Endodermal cell (in vitro differentiated cells): Measurements from ENCODE around the gene FXYD3. TPM values are rescaled to one million over a fixed set of nuclear protein-coding genes. Genes with fewer than 3 reads are reported as not detected.

Experiments
- DNase-seq: peaks from one replicate; pipeline ENCODE4 v3.0.0-alpha.2; 2017
- H3K27ac ChIP-seq: 2 replicates; pipeline ENCODE4 v1.5.1; 2013; ENCODE audit warnings: mild to moderate bottlenecking, low read depth, low read length, moderate library complexity
- H3K27me3 ChIP-seq: 2 replicates; pipeline ENCODE4 v1.6.1; 2013; ENCODE audit warnings: mild to moderate bottlenecking, low read length, moderate library complexity; ENCODE audit not compliant: insufficient read depth, control insufficient read depth, poor library complexity, severe bottlenecking
- H3K36me3 ChIP-seq: 2 replicates; pipeline ENCODE4 v1.7.0; 2013; ENCODE audit warnings: mild to moderate bottlenecking, low read length, moderate library complexity; ENCODE audit not compliant: control insufficient read depth, insufficient read depth
- H3K4me1 ChIP-seq: one replicate; pipeline ENCODE4 v1.7.0; 2013; ENCODE audit warnings: low read length; ENCODE audit not compliant: control insufficient read depth, insufficient read depth
- H3K4me3 ChIP-seq: 2 replicates; pipeline ENCODE4 v1.5.1; 2013; ENCODE audit warnings: mild to moderate bottlenecking, low read length, moderate library complexity
- H3K9ac ChIP-seq: 2 replicates; pipeline ENCODE4 v1.6.1; 2013; ENCODE audit warnings: mild to moderate bottlenecking, low read length, moderate library complexity; ENCODE audit not compliant: poor library complexity, severe bottlenecking; ENCODE audit errors: extremely low read depth
- H3K9me3 ChIP-seq: 2 replicates; pipeline ENCODE4 v1.6.1; 2013; ENCODE audit warnings: mild to moderate bottlenecking, low read length, moderate library complexity; ENCODE audit not compliant: control insufficient read depth
- H3K27ac Mint-ChIP-seq: 2 replicates; pipeline ENCODE4 v1.8.0; 2020; ENCODE audit warnings: mixed read lengths
- H3K27me3 Mint-ChIP-seq: 2 replicates; pipeline ENCODE4 v1.8.0; 2021; ENCODE audit warnings: mild to moderate bottlenecking, mixed read lengths; ENCODE audit not compliant: insufficient read depth
- H3K36me3 Mint-ChIP-seq: 2 replicates; pipeline ENCODE4 v1.8.0; 2020; ENCODE audit warnings: low read depth, mixed read lengths
- H3K4me1 Mint-ChIP-seq: 2 replicates; pipeline ENCODE4 v1.8.0; 2020; ENCODE audit warnings: mixed read lengths
- H3K4me3 Mint-ChIP-seq: 2 replicates; pipeline ENCODE4 v1.8.0; 2020; ENCODE audit warnings: mild to moderate bottlenecking, moderate library complexity, mixed read lengths
- H3K9me3 Mint-ChIP-seq: 2 replicates; pipeline ENCODE4 v1.8.0; 2020; ENCODE audit warnings: mild to moderate bottlenecking, mixed read lengths
- CTCF ChIP-seq: fragments of 200-600 bp; sonication (generic); conservative IDR thresholded peaks from 2 replicates; pipeline ENCODE4 v1.5.0; 2021; ENCODE audit warnings: antibody characterized with exemption, mild to moderate bottlenecking
- WGBS, 2 experiments: methylation state at CpG; one replicate each; pipeline versions ENCODE4 v1.1.5 to v1.1.7; 2013; ENCODE audit warnings: missing lambda C conversion rate in 2 of 2, mixed read lengths in 1 of 2; ENCODE audit not compliant: insufficient coverage in 1 of 2, insufficient read length in 1 of 2; 5-methylcytosine and 5-hydroxymethylcytosine counted together
- total RNA-seq, 2 donors: library from RNA; stranded (reverse); fragmentation: NEBNext Ultra II Directional in 1 of 2; extraction: Animal tissue kit (Norgen Biotek cat#: 25700) in 1 of 2; gene quantifications; 2 replicates in 1 of 2; 3 replicates in 1 of 2; pipeline ENCODE4 v1.2.1, GENCODE V29; 2021

FXYD3 gene
- total RNA-seq, 2 donors from 2014 or later, result not detected

- peaks cover 21% of the 10 kb centered on the region for H3K9me3 Mint-ChIP-seq
- H3K4me1 Mint-ChIP-seq, result no peaks in the 10 kb centered on the region
- H3K27ac ChIP-seq, result no peak overlapping the region
- 81% methylated on average over 6 of the region's 7 CpGs; no CpG with 5 or more reads in 1 of the 2 experiments for WGBS, 2 experiments
- H3K27ac Mint-ChIP-seq, result no peak overlapping the region
- H3K9me3 ChIP-seq, result peaks cover 27% of the 10 kb centered on the region
- H3K27me3 ChIP-seq, result no peaks in the 10 kb centered on the region
- H3K9ac ChIP-seq, result no peak overlapping the region
- no peak for TF ChIP-seq CTCF
- DNase-seq, result no peak
- H3K36me3 Mint-ChIP-seq, result peaks cover 44% of the 10 kb centered on the region
- no peaks in the 10 kb centered on the region for H3K36me3 ChIP-seq
- no peaks in the 10 kb centered on the region for H3K27me3 Mint-ChIP-seq
- H3K4me3 Mint-ChIP-seq, result no peak overlapping the region
- no peaks in the 10 kb centered on the region for H3K4me1 ChIP-seq
- no peak overlapping the region for H3K4me3 ChIP-seq
Measured at GRCh38 chr19:35166100-35167063, 50.8 kb downstream of the FXYD3 start.

GRCh38 chr19:35167251-35168119 is 51.9 kb downstream of the FXYD3 start:
- no peak overlapping the region for H3K27ac ChIP-seq
- peaks cover 21% of the 10 kb centered on the region for H3K9me3 Mint-ChIP-seq
- H3K27me3 Mint-ChIP-seq, result no peaks in the 10 kb centered on the region
- peaks cover 41% of the 10 kb centered on the region for H3K36me3 Mint-ChIP-seq
- no peak overlapping the region for H3K27ac Mint-ChIP-seq
- no peaks in the 10 kb centered on the region for H3K36me3 ChIP-seq
- whole genome bisulfite sequencing, 2 experiments, result 90 to 96% methylated on average over 4 to 5 of the region's 5 CpGs
- H3K9ac ChIP-seq, result no peak overlapping the region
- H3K9me3 ChIP-seq, result peaks cover 27% of the 10 kb centered on the region
- no peaks in the 10 kb centered on the region for H3K27me3 ChIP-seq
- no peaks in the 10 kb centered on the region for H3K4me1 ChIP-seq
- DNase-seq, result peak; percentile 14
- no peak overlapping the region for H3K4me3 Mint-ChIP-seq
- H3K4me1 Mint-ChIP-seq, result no peaks in the 10 kb centered on the region
- no peak overlapping the region for H3K4me3 ChIP-seq
- TF ChIP-seq CTCF, result no peak

- H3K27me3 ChIP-seq, result no peaks in the 10 kb centered on the region
- Mint-ChIP-seq H3K27me3 (no peaks in the 10 kb centered on the region), H3K36me3 (peaks cover 39% of the 10 kb centered on the region), H3K4me3 (no peak overlapping the region), H3K4me1 (no peaks in the 10 kb centered on the region), H3K27ac (no peak overlapping the region), H3K9me3 (peaks cover 28% of the 10 kb centered on the region)
- peaks cover 31% of the 10 kb centered on the region for H3K9me3 ChIP-seq
- DNase-seq, result peak; percentile 9
- no peaks in the 10 kb centered on the region for H3K36me3 ChIP-seq
- 83 to 100% methylated on average over 1 to 3 of the region's 3 CpGs for WGBS, 2 experiments
- no peak overlapping the region for H3K27ac ChIP-seq
- no peak overlapping the region for H3K9ac ChIP-seq
- H3K4me3 ChIP-seq, result no peak overlapping the region
- no peaks in the 10 kb centered on the region for H3K4me1 ChIP-seq
- TF ChIP-seq CTCF, result no peak
Measured at GRCh38 chr19:35168196-35168595, 52.6 kb downstream of the FXYD3 start.
